ENCODE measurements around the gene MKRN2. TPM values are rescaled to one million over a fixed set of nuclear protein-coding genes. Genes with fewer than 3 reads are reported as not detected.

Gene MKRN2
- total RNA-seq, 1 experiment from 2014 or later = 18.2 TPM

GRCh38 chr3:12588039-12589009 is 31.4 kb downstream of the MKRN2 start:
- H3K9me3 Mint-ChIP-seq = no peaks in the 10 kb centered on the region
- ATAC-seq (no peak), DNase-seq (ENCODE audit: low spot score) (no peak)
- CTCF ChIA-PET = no interaction called here
- H3K36me3 Mint-ChIP-seq = peaks cover 58% of the 10 kb centered on the region
- H3K4me1 Mint-ChIP-seq = 0 out of 2 replicates have a peak, but pooled peaks cover 3% of the 10 kb centered on the region
- H3K4me3 Mint-ChIP-seq = no peak overlapping the region
- no peak overlapping the region for H3K27ac Mint-ChIP-seq
- H3K27me3 Mint-ChIP-seq (ENCODE audit: low read depth) = no peaks in the 10 kb centered on the region
- TF ChIP-seq MXD4 (CRISPR knock-in tag; IDR thresholded peaks at IDR 0.05; ENCODE audit: borderline replicate concordance) = no peak
- no peak for TF ChIP-seq NFE2L1 (CRISPR knock-in tag; IDR thresholded peaks at IDR 0.05)
- TF ChIP-seq ATF2 (CRISPR knock-in tag; IDR thresholded peaks at IDR 0.05; ENCODE audit: borderline replicate concordance, low read depth) = no peak
- TF ChIP-seq JAZF1 (CRISPR knock-in tag; IDR thresholded peaks at IDR 0.05) = no peak
- no peak for TF ChIP-seq ATF1 (CRISPR knock-in tag; IDR thresholded peaks at IDR 0.05)
- TF ChIP-seq HMGXB4 (CRISPR knock-in tag; IDR thresholded peaks at IDR 0.05) = no peak
- no peak for TF ChIP-seq ZNF423 (CRISPR knock-in tag; IDR thresholded peaks at IDR 0.05)
- no peak for TF ChIP-seq ZMAT4 (CRISPR knock-in tag; IDR thresholded peaks at IDR 0.05)
- TF ChIP-seq ELF4 (CRISPR knock-in tag; IDR thresholded peaks at IDR 0.05; ENCODE audit: low read depth) = no peak
- TF ChIP-seq SMAD3 (CRISPR knock-in tag; IDR thresholded peaks at IDR 0.05; ENCODE audit: borderline replicate concordance) = no peak
- TF ChIP-seq TP53 (CRISPR knock-in tag; IDR thresholded peaks at IDR 0.05) = no peak
- no peak for TF ChIP-seq ZNF425 (CRISPR knock-in tag; conservative IDR thresholded peaks at IDR 0.05)
- TF ChIP-seq ZNF232 (CRISPR knock-in tag; IDR thresholded peaks at IDR 0.05) = no peak
- TF ChIP-seq ZSCAN18 (CRISPR knock-in tag; IDR thresholded peaks at IDR 0.05) = no peak
- no peak for TF ChIP-seq JUN (CRISPR knock-in tag; IDR thresholded peaks at IDR 0.05)
- no peak for TF ChIP-seq ZNF671 (CRISPR knock-in tag; IDR thresholded peaks at IDR 0.05)
- no peak for TF ChIP-seq CDX4 (CRISPR knock-in tag; IDR thresholded peaks at IDR 0.05; ENCODE audit: borderline replicate concordance)
- POLR2A ChIA-PET = interaction anchor here (0.6 kb wide), 1 partner anchor 803 kb away, joined by 5 read pairs; no protein-coding TSS in a partner anchor

Data from WTC11 (cell line).